NB4 (cell line): Measurements from ENCODE around the gene SLC23A3.

Experiments used
- MYC ChIP-seq: IDR thresholded peaks from 2 replicates; pipeline ENCODE4 v1.6.1; 2011; ENCODE audit warnings: low read depth, low read length
- POLR2A ChIP-seq: IDR thresholded peaks from 2 replicates; pipeline ENCODE4 v1.6.1; 2011; ENCODE audit warnings: mild to moderate bottlenecking; ENCODE audit not compliant: insufficient read length; ENCODE audit errors: extremely low read depth
- TF ChIP-seq, protein P1 (sequence below): IDR thresholded peaks from one replicate; pipeline ENCODE4 v1.5.1; 2012; ENCODE audit warnings: low read depth, low read length
- TF ChIP-seq, protein P2 (sequence below): IDR thresholded peaks from 2 replicates; pipeline ENCODE4 v1.6.1; 2011; ENCODE audit warnings: low read depth, low read length

DNA sequence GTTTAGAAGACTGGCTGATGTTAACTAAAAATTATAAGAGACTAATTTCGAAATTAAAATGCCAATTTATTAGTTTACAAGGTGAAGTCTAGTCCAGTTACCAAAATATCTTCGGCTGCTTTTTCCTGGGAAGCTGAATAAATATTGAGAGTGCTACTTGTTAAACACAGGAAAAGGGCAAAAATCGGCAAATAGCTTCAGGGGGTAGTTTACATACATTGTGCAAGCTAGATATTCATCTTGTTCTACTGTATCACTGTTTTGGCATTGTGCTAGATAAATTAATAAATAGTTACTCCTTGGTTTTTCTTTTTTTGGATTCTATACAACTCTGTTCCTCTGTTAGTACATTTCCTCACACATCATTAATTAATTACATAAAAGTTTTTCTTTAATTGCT, 38.5 kb downstream of the SLC23A3 start:
- TF ChIP-seq, protein P1, sequence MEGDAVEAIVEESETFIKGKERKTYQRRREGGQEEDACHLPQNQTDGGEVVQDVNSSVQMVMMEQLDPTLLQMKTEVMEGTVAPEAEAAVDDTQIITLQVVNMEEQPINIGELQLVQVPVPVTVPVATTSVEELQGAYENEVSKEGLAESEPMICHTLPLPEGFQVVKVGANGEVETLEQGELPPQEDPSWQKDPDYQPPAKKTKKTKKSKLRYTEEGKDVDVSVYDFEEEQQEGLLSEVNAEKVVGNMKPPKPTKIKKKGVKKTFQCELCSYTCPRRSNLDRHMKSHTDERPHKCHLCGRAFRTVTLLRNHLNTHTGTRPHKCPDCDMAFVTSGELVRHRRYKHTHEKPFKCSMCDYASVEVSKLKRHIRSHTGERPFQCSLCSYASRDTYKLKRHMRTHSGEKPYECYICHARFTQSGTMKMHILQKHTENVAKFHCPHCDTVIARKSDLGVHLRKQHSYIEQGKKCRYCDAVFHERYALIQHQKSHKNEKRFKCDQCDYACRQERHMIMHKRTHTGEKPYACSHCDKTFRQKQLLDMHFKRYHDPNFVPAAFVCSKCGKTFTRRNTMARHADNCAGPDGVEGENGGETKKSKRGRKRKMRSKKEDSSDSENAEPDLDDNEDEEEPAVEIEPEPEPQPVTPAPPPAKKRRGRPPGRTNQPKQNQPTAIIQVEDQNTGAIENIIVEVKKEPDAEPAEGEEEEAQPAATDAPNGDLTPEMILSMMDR: no peak
- no peak for TF ChIP-seq POLR2A
- no peak for TF ChIP-seq MYC
- TF ChIP-seq, protein P2, sequence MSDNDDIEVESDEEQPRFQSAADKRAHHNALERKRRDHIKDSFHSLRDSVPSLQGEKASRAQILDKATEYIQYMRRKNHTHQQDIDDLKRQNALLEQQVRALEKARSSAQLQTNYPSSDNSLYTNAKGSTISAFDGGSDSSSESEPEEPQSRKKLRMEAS: no peak
